HG03460 (cell line): ENCODE measurements around the gene USH1C.

Source experiments
- ATAC-seq: cut with Tn5 transposase; IDR thresholded peaks from one replicate; pipeline ENCODE4 v1.9.1; 2021; ENCODE audit not compliant: unreplicated experiment

Gene USH1C

DNA sequence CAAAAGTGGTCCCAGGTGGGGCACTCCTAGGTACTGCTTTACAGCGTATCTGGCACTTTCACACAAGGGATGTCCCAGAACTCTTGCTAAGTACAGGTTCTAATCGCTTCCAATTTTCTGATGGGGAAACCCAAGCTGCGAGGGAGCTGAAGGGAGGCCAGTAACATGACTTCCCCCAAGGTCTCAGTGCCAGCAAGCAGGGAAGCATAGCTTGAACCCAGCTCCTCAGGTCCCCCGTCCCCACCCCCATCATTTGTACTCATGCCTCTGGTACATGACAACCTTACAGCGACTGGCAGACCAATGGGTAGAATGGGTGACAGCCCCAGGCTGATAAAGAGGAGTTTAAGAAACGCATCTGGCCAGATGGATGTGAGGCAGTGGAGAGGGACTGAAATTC, 66.9 kb downstream of the USH1C start:
- no peak for ATAC-seq

DNA sequence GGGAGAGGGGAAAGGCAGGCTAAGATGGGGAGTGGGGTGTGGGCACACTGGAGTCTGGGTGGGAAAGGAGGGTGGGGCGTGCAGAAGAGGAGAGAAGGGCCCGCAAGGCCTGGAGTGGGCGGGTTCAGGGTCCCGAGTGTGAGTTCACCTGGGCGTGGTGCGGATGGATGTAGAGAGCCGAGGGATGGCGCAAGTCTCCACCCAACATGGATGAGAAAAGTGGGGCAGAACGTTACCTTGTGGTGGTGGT, 67.2 kb downstream of the USH1C start:
- ATAC-seq, result no peak

DNA sequence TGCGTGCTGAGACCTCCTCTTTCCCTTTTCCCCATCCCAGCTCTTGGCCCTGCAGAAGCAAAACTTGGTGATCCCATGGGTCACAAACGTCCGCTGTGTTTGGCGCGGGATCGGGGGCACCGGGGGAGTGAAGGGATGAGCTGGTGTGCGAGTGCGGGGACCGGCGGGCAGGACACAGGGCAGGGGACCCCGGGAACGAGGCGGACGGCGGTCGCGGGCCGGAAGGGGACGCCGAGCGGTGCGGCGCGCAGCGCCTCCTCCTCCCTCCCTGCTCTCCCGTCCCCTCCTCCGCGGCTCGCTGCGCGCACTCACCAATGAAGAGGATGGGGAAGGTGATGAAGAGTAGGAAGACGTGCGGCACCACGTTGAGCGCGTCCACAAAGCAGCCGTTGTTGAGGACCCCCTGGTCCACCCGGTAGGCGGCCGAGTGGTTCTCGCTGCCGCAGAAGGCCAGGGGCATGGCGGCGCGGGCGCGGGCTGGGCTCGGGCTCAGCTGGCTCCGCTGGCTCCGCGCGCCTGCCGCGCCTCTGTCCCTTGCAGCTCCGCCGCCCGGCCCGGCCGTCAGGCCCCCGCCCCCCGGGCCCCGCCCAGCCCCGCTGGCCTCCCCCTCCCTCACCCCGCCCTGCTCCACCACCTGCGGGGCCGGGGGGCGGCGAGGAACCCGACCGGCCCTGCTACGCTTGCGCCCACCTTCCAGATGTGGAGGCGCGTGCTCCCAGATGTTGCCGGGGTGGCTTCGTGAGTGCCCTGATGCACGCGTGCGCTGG, 67.7 kb downstream of the USH1C start, which contains the start of gene ABCC8:
ABCC8 (minus strand) TSS at position 529 of the 767 bp plus-strand sequence; CDS start at position 460, 69 bp downstream.
- ATAC-seq, result no peak

DNA sequence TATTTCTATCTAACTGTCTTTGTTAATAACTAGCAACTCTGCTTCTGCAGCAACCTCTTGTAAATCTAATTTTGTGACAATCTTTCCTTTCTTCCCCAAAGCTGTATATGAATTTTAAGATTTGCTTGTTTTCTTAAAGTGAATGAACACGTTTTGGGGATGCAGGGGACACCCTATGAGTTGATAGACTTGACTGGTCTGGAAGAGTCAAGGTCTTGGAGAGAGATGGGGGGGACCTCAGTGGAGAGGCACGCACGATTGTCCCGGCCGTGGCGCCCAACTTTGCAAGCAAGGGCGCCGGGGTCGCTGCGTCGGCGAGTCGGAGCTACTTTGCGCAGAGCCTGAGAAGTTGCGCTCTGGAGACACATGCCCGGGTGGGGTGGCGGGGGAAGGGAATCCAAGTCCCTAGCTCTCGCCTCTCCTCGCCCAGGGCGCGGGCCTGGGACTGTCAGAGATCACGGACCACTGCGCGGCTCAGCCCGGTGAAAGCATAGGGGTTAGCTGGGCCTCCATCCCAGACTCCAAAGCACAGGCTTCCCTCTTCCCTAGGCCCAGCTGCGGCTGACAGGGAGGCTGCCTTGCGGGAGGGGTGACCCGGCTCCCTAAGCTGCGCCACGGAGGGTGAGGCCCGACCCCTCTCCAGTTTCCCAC, 68.4 kb downstream of the USH1C start:
- no peak for ATAC-seq

DNA sequence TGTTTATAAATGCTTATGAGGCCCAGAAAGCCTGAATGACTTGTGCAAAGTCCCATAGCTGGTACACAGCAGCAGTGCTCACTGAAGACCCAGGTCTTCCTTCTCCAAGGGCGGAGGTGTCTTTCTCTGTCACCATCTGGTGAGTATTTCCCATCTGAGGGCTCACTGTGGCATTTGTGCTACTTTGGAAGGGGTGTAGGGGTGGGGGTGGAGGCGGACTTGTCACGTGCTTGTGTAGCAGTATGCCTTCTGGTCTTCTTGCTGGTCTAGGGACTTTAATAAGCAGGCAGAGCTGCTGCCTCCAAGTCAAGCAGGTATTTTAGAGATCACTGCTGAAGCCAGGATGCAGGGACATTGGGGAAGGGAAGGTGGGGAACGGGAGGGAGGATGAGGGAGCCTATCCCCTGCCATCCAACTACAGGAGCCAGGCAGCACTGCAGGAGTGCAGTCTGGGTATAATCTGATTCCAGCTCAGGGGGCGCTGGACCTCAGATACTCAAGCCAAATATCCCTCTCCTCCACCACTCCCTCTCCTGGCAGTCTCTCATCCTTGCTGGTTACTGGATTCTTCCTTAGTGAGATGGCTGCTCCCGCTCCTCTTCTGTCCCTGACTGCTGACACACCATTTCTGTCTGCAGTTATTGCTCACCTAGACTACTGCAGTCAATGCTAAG, 71.0 kb downstream of the USH1C start:
- ATAC-seq, result no peak

DNA sequence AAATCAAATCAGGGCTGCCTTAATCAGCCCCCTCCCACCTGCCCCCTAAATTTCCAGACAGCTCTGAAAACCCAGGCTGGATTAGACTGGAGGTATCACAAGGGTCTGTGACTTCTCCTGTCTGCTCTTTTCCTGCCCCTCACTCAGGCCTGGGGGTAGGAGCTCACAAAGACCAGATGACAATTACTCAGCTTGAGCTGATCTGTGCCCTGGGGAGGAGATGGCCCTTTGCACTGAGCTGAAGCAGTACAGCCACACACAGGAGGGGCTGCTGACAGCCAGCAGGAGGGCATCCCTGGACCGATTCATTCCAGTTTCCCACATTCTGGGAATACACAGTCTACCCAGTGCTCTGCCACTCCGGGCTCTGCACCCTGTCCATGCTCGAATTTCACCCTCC, 71.7 kb downstream of the USH1C start:
- no peak for ATAC-seq

DNA sequence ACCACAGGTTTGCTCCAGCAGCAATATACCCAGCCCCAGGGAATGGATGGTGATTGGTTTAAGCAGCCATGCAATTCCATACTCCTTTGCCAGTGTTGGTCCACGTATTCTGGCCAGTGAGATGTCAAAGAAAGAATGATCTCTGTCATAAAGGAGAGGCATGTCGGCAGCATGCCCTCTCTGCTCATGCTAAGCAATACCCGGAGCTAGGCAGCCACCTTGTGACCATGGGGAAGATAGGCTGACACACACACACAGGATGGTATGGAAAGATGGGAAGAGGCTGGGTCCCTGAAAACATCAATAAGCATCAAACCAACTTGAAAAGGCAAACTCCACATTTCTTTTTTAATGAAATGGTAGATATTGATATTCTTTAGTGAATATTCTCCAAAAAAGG, 72.7 kb downstream of the USH1C start:
- ATAC-seq, result no peak

DNA sequence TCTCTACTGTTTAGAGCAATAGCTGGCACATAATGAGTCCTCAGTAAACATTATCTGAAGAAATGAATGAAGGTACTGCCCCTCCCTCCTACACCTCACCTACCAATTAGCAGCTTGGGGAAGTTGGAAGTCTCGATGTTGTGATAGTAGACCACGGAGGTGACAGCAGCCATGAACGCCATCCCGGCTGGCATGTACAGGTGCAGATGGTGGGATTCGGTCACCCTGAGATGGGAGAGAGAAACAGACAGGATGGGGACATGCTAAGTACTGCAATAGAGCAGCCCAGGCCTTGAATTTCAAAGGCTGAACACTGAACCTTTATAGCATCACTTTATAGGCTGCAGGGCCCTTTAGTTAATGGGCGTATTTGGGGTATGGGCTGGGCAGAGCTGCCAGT, 74.2 kb downstream of the USH1C start:
- ATAC-seq, result no peak

DNA sequence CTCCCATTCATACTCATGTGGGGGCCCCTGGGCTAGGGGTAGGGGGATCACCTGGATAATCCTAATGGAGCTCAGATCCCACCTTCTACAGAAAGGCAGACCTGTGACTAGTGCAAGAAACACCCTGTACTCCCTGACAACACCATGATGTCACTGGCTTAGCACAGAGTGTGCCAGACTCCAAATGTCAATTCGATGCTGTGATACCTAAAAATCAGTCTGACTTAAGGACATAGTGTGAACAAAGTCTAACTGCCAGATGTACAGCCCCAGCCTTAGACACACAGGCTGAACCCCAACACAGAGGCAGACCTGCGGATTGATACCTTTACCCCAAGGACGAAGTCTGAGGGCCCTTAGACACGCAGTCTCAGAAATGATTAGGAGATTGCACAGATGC, 76.1 kb downstream of the USH1C start:
- ATAC-seq, result no peak

DNA sequence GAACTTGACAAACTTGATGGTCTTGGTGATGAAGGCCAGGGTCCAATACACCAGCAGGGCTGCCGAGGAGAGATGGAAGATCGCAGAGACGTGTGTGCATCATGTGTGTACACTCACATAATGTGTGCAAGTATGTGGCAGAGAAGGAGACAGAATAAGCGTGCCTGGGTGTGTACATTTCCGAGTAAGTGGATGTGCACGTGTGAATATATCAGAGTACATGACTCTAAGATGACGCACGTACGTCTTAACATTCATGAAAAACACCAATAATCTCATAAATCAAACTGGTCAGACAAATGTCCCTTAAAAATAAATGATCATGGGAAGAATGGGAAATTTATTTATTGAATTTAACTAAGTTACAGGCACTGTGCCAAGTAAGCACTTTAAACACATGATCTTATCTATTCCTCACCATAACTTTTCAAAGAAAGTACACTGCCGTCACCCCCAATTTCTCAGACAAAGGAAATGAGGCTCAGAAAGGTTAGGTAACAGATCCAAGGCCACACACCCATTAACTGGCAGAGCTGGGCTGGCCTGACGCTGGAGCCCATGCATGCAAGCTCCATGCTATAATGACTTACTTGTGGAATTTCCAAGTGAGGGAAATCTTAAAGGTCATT, 80.6 kb downstream of the USH1C start:
- ATAC-seq, result no peak

DNA sequence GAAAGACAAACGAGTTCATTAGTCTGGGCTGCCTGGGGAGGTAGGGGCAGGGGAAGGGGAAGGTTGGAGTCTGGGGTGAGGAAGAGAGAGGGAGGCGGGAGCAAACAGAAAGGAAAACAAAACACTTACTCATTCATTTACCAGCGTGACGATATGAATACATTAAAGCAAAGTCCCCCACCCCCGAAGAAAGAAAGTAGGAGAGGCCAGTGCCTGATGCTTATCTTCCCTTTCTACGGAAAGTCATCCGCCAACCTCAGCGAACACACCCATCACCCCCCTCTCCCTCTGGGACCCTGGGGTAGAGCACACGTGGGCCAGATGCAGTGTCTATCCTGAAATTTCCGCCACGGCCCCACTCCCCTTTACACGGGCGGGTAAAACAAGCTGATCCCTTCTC, 81.3 kb downstream of the USH1C start:
- no peak for ATAC-seq

DNA sequence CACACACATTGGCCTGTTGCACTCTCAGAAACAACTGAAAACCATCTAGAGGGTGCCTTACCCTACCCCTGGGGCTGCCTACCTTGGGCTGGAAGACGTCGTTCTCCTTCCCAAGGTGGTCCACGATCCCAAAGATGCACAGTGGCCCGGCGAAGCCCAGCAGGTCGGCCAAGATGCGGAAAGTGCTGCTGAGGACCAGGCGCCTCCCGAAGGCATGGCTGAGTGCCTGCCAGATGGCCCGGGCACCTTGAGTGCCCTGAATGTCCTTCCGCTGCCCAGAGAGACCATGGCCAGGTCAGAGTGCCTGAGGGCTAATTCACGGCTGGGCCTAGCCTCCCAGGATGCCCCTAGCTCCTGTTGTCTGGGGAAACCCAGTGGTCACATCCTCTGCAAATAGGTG, 83.8 kb downstream of the USH1C start:
- no peak for ATAC-seq

DNA sequence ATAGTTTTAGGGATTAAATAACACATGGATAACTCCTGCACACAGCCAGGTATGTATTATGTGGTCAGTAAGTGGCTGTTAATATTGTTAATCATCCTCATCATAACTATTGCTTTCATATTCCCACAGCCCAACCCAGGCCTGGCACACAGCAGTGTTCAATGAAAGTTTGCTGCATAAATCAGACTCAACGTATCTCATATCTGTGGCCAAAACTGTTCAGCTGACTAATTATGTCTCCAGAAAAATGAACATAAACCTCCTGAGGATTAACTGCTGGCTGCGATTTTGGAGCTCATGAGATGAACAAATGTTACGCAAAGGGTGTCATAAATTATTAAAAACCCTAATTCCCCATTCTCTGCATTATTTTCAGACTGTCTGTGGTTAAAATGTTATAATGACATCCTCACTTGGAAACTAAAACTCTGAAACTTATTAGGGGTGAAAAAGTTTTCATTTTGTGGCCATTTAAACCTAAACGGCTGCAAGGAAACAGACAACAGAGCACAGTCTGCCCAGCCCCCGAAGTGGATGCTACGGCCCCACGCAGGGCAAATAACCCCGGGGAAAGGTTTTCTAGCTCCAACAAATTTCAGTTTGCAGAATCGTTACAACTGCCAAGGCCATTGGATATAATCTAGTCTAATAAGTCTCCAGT, 84.8 kb downstream of the USH1C start:
- no peak for ATAC-seq

DNA sequence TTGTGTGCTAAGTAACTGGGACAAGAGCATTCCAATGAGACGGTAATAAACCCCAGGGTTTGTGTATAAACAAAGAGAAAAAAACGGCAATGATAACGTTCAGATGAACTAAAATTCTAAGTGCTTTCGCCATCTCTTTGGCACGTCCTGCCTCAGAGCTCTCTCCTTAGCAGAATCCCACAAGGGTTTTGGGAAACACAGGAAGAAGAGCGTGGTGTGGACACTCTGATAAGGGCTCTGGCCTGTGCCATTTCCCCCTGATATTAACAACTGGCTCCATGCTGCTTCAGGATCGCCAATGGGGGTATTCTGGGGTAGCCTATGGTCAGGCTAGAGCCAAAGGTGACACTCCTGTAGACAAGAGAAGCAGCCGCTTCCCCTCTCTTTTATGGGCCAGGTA, 85.9 kb downstream of the USH1C start:
- ATAC-seq, result no peak

DNA sequence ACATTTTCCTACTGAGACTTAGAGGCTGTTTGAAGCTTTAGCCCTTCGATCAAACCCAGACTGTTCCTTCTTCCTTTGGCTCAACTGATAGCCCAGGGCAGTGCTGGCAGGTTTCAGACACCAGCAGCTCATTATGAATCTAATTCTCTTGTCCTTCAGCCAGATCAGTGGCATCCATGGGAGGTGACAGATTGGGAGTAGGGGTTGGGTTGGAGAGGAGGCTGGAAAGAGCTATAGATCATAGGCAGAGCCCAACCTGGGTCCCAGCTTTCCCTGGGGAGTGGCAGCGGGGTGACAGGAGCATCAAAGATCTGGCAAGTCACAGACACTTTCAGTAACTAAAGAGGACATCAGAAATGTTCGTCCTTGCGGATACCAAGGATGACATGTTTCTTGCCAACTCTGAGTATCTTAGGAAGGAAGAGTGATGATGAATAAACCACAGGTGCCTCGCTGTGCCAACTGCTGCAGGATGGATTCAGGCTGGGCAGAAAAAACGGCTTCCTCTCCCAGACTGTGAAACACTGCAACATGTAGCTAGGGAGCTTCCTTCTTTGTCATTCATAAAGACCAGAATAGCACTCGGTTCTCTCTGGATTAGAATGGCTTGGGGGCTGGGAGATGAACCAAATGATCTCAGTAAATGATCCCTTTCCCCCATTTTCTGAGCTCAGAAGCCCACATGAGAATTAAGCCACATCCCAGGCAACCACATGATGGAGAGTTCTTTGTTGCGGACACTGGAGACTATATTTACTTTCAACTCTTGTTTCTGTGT, 86.6 kb downstream of the USH1C start:
- ATAC-seq, result no peak

DNA sequence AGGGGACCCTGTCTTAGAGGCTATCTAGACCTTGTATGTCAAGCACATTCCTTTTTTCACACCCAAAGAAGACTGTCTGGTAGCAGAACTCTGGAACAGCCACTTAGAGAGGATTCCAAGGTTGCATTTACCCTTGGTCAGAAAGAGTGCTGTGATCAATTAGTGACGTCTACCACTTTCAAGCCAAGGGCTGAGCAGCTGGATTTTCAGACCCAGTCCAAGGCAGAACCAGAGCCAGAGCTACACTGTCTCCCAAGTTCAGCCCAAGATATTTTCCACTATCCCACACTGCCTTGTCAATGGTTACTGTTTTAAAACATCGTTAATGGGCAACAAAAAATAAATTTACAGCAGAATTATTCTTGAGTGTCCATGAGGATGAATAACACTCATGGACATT, 91.5 kb downstream of the USH1C start:
- no peak for ATAC-seq

DNA sequence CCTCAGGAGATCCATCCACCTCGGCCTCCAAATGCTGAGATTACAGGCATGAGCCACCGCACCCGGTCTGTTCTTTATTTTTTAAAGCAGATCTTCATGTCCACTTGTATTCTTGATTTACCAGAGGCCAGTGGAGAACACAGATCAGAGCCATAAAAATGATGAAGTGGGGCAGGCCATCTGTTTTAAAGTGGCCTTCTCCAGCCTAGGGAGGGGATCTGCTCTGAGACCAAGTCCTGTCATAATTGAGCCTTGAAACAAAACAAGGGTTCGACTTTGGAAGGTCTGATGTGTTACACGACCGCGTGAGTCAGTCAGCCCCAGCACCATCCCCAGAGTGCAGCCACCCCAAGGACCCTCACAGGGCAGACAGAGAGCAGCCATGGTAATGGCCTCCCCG, 95.1 kb downstream of the USH1C start:
- no peak for ATAC-seq

DNA sequence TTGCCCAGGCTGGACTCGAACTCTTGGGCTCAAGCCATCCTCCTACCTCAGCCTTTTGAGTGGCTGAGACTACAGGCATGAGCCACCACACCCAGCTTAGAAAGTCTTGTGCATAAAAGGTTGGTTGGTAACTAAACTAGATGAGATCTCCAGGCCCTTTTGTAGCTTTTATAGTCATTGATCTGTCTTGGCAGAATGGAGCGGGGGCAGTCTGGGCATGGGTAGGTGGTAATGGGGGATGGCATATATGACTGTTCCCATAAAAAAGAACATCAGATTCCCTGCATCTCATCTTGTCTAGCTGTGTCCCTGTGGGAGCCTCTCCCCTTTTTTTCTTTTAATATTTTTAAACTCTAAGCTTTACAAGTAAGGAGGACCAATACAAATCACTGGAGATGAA, 97.7 kb downstream of the USH1C start:
- no peak for ATAC-seq

DNA sequence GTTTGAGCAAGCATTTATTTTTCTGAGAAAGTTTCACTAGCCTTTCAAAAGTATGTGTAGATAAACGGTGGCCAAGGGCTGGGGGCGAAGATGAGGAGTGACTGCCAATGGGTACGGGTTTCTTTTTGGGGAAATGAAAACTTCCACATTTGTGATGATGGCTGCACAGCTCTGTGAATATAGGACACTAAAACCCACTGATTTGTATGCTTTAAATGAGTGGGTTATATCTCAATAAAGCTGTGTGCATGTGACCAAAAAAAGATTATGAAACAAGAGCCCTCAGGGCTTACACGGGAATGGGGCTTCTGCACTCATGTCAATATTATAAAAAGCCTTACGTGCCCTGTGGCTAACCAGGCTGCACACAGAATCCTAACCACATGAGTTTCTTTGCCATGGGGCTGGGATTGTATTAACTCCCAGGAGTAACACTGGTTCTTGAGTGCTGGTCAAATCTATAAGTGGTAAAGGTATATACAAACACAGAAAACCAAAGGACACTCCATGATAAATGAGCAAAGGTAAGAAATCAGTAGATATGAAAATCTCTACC, 98.9 kb downstream of the USH1C start:
- ATAC-seq, result no peak

DNA sequence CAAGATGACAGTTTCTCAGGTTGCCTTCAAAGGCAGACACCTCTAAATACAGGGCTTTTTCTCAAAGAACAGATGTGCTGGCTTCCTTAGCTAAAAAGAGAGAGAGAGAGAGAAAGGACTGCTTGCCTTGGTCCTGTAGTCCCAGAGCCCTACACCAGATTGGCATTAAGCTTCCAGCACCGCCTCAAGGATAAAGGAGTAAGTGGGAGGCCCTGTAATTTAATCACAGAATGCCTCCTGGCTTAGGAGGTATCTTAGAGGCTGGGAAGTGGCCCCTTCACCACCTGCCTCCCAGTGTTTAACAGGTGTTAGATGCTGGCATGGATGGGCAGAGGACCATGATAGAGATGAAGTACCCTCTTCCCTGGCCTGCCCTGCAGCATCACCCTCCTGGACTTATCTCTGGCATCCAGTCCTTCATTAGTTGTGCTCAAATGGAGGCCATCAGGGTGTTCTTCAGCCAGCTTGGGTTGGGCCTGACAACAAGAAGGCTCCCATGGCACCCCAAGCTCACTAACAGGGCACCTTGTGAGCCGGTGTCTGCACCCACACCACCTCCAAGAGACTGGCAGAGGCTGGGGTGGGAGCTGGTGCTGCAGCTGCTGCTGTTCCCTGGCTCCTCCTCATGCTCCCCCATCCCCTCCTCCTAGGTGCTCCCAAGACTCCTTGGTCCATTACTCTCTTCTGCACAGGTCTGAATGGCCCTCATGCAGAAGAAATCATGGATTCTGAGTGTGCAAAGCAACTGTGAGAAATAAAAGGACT, 100.1 kb downstream of the USH1C start:
- ATAC-seq, result no peak
